ENCODE data around the gene UGT1A10.
"Not testable (repeated sequence)": the region's sequence is repeated elsewhere in the genome, so short reads cannot be mapped to it uniquely, and the experiment has no call there.

UGT1A10 gene

DNA sequence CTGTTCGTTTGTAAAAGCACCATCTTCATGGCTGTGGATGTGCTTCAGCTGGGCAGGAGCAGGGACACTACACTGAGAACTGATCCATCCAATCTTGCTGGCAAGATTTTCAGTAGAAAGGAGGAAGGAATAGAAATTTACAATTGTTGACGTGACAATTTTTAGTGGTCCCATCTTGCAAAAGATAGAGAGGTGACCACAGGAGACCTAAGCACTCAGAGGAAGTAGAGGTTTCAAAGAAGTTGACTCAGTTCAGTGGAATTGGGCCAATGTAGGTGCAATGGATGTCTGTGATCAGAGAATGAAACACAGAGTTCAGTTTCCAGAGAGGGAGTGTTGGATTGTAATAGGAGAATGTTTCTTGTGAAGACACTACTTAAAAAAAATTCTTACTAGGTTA, 77.9 kb downstream of the UGT1A10 start:
- Mint-ChIP-seq H3K9me3 (no peaks in the 10 kb centered on the region), H3K4me1 (ENCODE audit: low read depth) (peaks cover 2% of the 10 kb centered on the region), H3K27ac (no peak overlapping the region), H3K4me3 (no peak overlapping the region), H3K36me3 (ENCODE audit: low read depth) (no peaks in the 10 kb centered on the region), H3K27me3 (peaks cover 49% of the 10 kb centered on the region)
- DNase-seq, result no peak

DNA sequence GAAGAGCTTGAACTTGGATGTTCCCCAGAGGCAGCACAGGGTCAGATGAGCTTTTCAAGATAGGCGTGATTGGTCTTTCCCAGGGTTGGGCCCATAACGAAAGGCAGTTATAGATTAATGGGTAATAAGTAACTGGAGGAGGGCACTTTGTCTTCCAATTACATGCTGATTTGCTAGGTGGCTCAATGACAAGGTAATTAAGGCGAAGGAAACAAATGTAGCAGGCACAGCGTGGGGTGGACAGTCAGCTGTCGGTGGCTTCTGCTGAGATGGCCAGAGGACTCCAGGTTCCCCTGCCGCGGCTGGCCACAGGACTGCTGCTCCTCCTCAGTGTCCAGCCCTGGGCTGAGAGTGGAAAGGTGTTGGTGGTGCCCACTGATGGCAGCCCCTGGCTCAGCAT, 82.3 kb downstream of the UGT1A10 start, which contains the start of gene UGT1A4:
Gene UGT1A4 (plus strand): TSS at position 185 of the 400 bp plus-strand sequence. CDS start 85 bp downstream, at position 270.
- Mint-ChIP-seq H3K4me3 (no peak within 1 kb of the TSS), H3K4me1 (ENCODE audit: low read depth) (peaks cover 2% of the 10 kb centered on the region), H3K27me3 (peaks cover 44% of the 10 kb centered on the region), H3K36me3 (ENCODE audit: low read depth) (no peaks in the 10 kb centered on the region), H3K9me3 (no peaks in the 10 kb centered on the region), H3K27ac (no peak within 1 kb of the TSS)
- no peak for DNase-seq

DNA sequence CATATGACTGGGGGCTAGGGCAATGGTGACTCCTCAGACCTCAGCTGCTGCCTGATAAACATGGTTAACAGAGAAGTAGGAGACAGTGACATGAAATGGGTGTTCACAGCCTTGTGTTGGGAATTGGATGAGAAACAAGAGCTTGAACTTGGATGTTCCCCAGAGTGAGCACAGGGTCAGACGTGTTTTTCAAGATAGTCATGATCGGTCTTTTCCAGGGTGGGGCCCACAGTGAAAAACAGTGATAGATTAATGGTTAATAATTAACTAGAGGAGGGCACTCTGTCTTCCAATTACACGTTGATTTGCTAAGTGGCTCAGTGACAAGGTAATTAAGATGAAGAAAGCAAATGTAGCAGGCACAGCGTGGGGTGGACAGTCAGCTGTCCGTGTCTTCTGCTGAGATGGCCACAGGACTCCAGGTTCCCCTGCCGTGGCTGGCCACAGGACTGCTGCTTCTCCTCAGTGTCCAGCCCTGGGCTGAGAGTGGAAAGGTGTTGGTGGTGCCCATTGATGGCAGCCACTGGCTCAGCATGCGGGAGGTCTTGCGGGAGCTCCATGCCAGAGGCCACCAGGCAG, 92.6 kb downstream of the UGT1A10 start, which contains the start of gene UGT1A3:
Gene UGT1A3 (plus strand): TSS at position 320 of the 579 bp plus-strand sequence. CDS start 85 bp downstream, at position 405.
- Mint-ChIP-seq H3K4me3 (no peak within 1 kb of the TSS), H3K4me1 (ENCODE audit: low read depth) (no peaks in the 10 kb centered on the region), H3K36me3 (ENCODE audit: low read depth) (no peaks in the 10 kb centered on the region), H3K9me3 (no peaks in the 10 kb centered on the region), H3K27ac (no peak within 1 kb of the TSS), H3K27me3 (peaks cover 17% of the 10 kb centered on the region)
- no peak for DNase-seq

DNA sequence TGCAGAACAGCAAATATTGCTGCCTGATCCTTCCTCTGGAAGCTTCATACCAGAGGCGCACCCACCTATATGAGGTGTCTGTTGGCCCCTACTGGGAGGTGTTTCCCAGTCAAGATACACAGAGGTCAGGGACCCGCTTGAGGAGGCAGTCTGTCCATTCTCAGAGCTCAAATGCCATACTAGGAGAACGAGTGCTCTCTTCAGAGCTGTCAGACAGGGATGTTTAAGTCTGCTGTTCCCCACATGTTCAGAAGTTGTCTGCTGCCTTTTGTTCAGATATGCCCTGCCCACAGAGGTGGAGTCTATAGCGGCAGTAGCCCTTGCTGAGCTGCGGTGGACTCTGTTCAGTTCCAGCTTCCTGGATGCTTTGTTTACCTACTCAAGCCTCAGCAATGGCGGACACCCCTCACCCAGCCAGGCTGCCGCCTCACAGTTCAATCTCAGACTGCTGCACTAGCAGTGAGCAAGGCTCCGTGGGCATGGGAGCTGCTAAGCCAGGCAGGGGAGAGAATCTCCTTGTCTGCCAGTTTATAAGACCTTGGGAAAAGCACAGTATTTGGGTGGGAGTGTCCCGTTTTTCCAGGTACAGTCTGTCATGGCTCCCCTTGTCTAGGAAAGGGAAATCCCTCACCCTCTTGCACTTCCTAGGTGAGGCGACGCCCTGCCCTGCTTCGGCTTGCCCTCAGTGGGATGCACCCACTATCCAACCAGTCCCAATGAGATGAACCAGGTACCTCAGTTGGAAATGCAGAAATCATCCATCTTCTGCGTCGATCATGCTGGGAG, 100.8 kb downstream of the UGT1A10 start:
- H3K9me3 Mint-ChIP-seq; H3K27ac Mint-ChIP-seq; DNase-seq; H3K4me3 Mint-ChIP-seq; H3K36me3 Mint-ChIP-seq (ENCODE audit: low read depth); H3K4me1 Mint-ChIP-seq (ENCODE audit: low read depth): not testable (repeated sequence)
- peaks cover 39% of the 10 kb centered on the region for H3K27me3 Mint-ChIP-seq

DNA sequence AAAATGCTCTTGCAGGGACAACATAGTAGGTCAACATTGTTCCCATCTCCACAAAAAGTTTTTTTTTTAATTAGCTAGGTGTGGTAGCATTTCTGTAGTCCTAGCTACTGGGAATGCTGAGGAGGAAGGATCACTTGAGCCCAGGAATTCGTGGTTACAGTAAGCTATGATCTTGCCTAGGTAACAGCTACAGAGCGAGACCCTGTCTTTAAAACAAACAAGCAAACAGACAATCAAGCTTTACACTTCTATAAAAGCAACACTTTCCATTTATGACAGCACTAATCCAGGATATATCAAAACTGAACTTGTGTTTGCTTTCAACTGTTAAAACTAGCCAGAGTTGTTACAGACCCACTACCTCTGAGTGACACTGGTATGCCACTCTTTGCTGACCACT, 104.6 kb downstream of the UGT1A10 start:
- no peaks in the 10 kb centered on the region for H3K9me3 Mint-ChIP-seq
- H3K27me3 Mint-ChIP-seq, result peaks cover 35% of the 10 kb centered on the region
- H3K4me1 Mint-ChIP-seq (ENCODE audit: low read depth), result no peaks in the 10 kb centered on the region
- H3K4me3 Mint-ChIP-seq, result no peak overlapping the region
- H3K36me3 Mint-ChIP-seq (ENCODE audit: low read depth), result no peaks in the 10 kb centered on the region
- no peak overlapping the region for H3K27ac Mint-ChIP-seq
- DNase-seq, result no peak

DNA sequence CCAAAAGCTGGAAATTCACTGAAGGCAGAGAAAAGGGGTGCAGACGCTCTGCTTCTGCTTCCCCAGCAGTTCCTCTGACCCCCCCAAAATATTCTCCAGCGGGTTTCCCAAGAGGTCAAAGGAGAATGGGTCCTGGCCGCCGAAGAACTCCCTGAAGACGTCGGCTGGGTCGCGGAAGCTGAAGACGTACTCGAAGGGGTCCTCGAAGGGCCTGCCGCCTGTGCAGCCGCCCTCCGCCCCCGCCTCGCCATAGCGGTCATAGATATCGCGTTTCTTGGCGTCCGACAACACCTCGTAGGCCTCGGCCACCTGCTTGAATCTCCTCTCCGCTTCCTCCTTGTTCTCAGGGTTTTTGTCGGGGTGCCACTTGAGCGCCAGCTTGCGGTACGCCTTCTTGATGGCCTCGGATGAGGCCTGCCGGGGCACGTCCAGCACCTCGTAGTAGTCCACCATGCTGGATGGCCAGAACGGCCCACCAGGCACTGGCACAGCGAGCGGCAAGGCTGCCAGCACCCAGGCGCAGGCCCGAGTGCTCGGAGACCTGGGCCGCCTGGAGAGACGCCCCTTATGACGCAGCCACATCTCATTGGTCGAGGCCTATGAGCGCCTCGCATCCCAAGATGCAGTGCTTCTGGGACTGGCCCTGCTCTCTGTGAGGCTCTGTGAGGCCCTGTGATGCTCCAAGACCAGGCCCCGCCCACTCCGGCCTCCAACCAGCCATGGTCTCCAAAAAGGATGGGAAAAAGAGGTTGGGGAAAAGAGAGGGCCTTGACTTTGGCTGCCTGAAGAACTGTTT, 107.4 kb downstream of the UGT1A10 start:
- no peak overlapping the region for H3K4me3 Mint-ChIP-seq
- no peaks in the 10 kb centered on the region for H3K9me3 Mint-ChIP-seq
- H3K4me1 Mint-ChIP-seq (ENCODE audit: low read depth), result no peaks in the 10 kb centered on the region
- no peaks in the 10 kb centered on the region for H3K36me3 Mint-ChIP-seq (ENCODE audit: low read depth)
- no peak overlapping the region for H3K27ac Mint-ChIP-seq
- DNase-seq, result no peak
- peaks cover 34% of the 10 kb centered on the region for H3K27me3 Mint-ChIP-seq

DNA sequence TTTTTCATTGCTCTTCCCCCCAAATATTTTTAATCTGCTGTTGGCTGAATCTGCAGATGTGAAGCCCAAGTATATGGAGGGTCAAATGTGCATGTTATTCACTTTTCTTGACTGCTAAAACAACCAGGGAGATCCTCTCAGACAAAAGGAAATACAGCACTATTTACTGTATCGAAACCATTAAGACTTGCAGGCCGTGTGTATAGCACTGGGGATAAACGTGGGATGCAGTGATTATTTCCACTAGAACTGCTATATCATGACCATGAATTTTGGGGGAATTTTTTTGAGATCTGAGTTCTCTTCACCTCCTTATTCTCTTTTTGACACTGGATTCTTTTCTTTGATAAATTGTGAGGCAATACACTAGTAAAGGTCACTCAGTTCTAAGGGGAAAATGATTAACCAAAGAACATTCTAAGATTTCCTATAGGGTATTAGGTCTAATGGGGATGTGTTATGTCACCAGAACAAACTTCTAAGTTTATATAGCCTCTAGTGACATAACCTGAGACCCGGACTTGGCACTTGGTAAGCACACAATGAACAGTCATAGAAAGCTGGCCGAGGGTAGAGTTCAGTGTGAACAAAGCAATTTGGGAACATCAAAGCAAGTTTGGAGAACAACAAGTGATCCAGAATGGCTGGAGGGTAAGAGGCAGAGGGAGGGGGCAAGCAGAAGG, 109.0 kb downstream of the UGT1A10 start:
- no peak for DNase-seq
- peaks cover 34% of the 10 kb centered on the region for H3K27me3 Mint-ChIP-seq
- no peak overlapping the region for H3K4me3 Mint-ChIP-seq
- no peak overlapping the region for H3K27ac Mint-ChIP-seq
- H3K4me1 Mint-ChIP-seq (ENCODE audit: low read depth), result no peaks in the 10 kb centered on the region
- no peaks in the 10 kb centered on the region for H3K36me3 Mint-ChIP-seq (ENCODE audit: low read depth)
- peaks cover 6% of the 10 kb centered on the region for H3K9me3 Mint-ChIP-seq

DNA sequence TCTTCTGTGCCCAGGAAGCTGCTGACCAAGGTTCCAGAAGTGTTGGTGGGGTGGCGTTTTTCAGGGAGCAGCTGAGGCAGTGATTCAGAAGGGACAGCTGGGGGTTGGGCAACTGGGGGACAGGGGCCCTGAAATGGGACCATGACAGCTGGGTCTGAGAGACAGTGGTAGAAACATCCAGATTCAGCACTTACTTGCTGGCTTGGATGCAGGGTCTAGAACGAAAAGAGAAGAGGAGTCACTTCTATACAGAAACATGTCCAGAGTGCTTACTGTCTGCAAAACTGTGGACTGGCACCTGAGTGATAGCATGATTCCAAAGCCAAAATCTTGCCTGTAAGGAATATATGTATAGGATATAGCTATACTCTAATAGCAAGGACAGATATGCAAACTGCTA, 109.6 kb downstream of the UGT1A10 start:
- H3K36me3 Mint-ChIP-seq (ENCODE audit: low read depth); H3K4me1 Mint-ChIP-seq (ENCODE audit: low read depth); DNase-seq; H3K4me3 Mint-ChIP-seq; H3K9me3 Mint-ChIP-seq; H3K27ac Mint-ChIP-seq: not testable (repeated sequence)
- H3K27me3 Mint-ChIP-seq, result peaks cover 33% of the 10 kb centered on the region

DNA sequence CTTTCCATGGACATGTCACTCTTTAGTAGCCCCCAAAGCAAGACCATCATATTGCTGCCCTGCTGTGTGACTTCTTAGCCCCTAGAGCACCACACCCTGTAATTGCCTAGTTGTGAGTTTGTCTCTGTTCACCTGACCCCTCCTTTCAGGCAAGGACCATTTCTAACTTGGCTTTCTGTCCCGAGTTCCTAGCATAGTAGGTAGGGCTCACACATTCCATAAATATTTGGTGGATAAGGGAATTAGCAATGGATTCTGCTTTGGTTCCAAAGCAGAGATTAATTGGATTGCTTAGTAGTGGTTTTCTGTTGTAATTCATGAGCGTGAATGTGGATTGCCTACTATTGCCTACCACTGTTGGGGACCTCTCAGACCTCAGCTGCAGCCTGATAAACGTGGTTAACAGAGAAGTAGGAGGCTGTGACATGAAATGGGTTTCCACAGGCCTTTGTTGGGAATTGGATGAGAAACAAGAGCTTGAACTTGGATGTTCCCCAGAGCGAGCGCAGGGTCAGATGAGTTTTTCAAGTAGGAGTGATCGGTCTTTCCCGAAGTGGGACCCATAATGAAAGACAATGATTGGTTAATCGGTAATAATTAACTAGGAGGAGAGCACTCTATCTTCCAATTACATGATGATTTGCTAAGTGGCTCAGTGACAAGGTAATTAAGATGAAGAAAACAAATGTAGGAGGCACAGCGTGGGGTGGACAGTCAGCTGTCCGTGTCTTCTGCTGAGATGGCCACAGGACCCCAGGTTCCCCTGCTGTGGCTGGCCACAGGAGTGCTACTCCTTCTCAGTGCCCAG, 110.4 kb downstream of the UGT1A10 start:
- H3K4me3 Mint-ChIP-seq, result no peak overlapping the region
- no peak for DNase-seq
- H3K9me3 Mint-ChIP-seq, result peaks cover 13% of the 10 kb centered on the region
- no peaks in the 10 kb centered on the region for H3K4me1 Mint-ChIP-seq (ENCODE audit: low read depth)
- H3K27ac Mint-ChIP-seq, result no peak overlapping the region
- no peaks in the 10 kb centered on the region for H3K36me3 Mint-ChIP-seq (ENCODE audit: low read depth)
- peaks cover 30% of the 10 kb centered on the region for H3K27me3 Mint-ChIP-seq

DNA sequence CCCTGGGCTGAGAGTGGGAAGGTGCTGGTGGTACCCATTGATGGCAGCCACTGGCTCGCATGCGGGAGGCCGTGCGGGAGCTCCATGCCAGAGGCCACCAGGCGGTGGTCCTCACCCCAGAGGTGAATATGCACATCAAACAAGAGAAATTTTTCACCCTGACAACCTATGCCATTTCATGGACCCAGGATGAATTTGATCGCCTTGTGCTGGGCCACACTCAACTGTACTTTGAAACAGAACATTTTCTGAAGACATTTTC, 111.0 kb downstream of the UGT1A10 start:
- Mint-ChIP-seq H3K4me3 (no peak overlapping the region), H3K9me3 (peaks cover 13% of the 10 kb centered on the region), H3K27me3 (peaks cover 30% of the 10 kb centered on the region), H3K36me3 (ENCODE audit: low read depth) (no peaks in the 10 kb centered on the region), H3K4me1 (ENCODE audit: low read depth) (no peaks in the 10 kb centered on the region), H3K27ac (no peak overlapping the region)
- DNase-seq, result no peak

DNA sequence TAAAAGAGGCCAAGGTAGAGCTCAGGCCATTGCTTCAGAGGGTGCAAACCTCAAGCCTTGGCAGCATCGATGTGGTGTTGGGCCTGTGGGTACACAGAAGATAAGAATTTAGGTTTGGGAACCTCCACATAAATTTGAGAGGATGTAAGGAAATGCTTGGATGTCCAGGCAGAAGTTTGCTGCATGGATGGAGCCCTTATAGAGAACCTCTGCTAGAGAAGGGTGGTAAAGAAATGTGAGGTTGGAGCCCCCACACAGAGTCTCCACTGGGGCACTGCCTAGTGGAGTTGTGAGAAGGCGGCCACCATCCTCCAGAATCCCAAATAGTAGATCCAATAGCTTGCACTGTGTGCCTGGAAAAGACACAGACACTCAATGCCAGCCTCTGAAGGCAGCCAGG, 114.4 kb downstream of the UGT1A10 start:
- H3K4me1 Mint-ChIP-seq (ENCODE audit: low read depth); H3K36me3 Mint-ChIP-seq (ENCODE audit: low read depth); H3K4me3 Mint-ChIP-seq; H3K27ac Mint-ChIP-seq; DNase-seq: not testable (repeated sequence)
- Mint-ChIP-seq H3K27me3 (peaks cover 37% of the 10 kb centered on the region), H3K9me3 (peaks cover 13% of the 10 kb centered on the region)

DNA sequence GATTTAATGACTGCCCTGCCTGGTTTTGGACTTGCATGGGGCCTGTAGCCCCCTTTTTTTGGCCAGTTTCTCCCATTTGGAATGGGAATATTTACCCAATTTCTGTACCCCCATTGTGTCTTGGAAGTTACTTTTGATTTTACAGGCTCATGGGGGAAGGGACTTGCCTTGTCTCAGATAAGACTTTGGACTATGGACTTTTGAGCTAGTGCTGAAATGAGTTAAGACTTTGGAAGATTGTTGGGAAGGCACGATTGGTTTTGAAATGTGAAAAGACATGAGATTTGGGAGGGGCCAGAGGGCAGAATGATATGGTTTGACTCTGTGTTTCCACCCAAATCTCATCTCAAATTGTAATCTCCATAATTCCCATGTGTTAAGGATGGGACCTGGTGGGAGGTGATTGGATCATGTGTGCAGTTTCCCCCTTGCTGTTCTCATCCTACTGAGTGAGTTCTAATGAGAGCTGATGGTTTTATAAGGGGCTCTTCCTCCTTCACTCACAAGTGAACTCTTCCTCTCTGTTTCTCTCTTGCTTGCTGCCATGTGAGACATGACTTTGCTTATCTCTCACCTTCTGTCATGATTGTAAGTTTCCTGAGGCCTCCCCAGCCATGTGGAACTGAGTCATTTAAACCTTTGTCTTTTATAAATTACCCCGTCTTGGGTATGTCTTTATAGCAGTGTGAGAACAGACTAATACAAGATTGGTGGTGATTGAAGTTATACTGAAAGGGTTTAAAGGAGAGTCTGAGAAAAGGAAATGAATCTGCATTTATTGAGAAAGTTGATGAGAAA, 115.2 kb downstream of the UGT1A10 start:
- H3K36me3 Mint-ChIP-seq (ENCODE audit: low read depth); H3K4me1 Mint-ChIP-seq (ENCODE audit: low read depth); DNase-seq; H3K27ac Mint-ChIP-seq; H3K4me3 Mint-ChIP-seq: not testable (repeated sequence)
- Mint-ChIP-seq H3K9me3 (peaks cover 13% of the 10 kb centered on the region), H3K27me3 (peaks cover 36% of the 10 kb centered on the region)

DNA sequence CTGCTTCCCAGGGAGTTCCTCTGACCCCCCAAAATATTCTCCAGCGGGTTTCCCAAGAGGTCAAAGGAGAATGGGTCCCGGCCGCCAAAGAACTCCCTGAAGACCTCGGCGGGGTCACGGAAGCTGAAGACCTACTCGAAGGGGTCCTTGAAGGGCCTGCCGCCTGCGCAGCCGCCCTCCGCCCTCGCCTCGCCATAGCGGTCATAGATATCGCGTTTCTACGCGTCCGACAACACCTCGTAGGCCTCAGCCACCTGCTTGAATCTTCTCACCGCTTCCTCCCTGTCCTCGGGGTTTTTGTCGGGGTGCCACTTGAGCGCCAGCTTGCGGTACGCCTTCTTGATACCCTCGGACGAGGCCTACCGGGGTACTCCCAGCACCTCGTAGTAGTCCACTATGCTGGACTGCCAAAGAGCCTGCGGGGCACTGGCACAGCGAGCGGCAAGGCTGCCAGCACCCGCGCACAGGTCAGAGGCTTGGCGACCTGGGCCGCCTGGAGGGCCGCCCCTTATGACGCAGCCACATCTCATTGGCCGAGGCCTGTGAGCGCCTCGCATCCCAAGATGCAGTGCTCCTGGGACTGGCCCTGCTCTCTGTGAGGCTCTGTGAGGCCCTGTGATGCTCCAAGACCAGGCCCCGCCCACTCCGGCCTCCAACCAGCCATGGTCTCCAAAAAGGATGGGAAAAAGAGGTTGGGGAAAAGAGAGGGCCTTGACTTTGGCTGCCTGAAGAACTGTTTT, 118.8 kb downstream of the UGT1A10 start:
- peaks cover 9% of the 10 kb centered on the region for H3K9me3 Mint-ChIP-seq
- no peaks in the 10 kb centered on the region for H3K4me1 Mint-ChIP-seq (ENCODE audit: low read depth)
- no peak for DNase-seq
- H3K27ac Mint-ChIP-seq, result no peak overlapping the region
- no peaks in the 10 kb centered on the region for H3K36me3 Mint-ChIP-seq (ENCODE audit: low read depth)
- H3K27me3 Mint-ChIP-seq, result peaks cover 22% of the 10 kb centered on the region
- H3K4me3 Mint-ChIP-seq, result no peak overlapping the region
